Effector memory CD8-positive, alpha-beta T cell (primary cell): ENCODE results near the gene IFITM10.

ENCODE experiments used
- ATAC-seq: fragments of 150-1000 bp; cut with Tn5 transposase; replicated peaks from 2 replicates; pipeline ENCODE4 v1.10.0; 2021; ENCODE audit warnings: mild to moderate bottlenecking, moderate library complexity
- DNase-seq, 3 experiments: peaks; one replicate each; pipeline ENCODE4 v3.0.0; 2021
- H3K27ac Mint-ChIP-seq, 2 donors: one replicate each; pipeline ENCODE4 v1.8.0; 2022; ENCODE audit warnings: mild to moderate bottlenecking in 2 of 2, mixed read lengths in 2 of 2, moderate library complexity in 2 of 2
- H3K27me3 Mint-ChIP-seq, 2 donors: one replicate each; pipeline ENCODE4 v1.8.0; 2022; ENCODE audit warnings: mixed read lengths in 2 of 2
- H3K36me3 Mint-ChIP-seq: one replicate; pipeline ENCODE4 v1.8.0; 2022; ENCODE audit warnings: mild to moderate bottlenecking, moderate library complexity, mixed read lengths; ENCODE audit not compliant: insufficient read depth
- H3K4me1 Mint-ChIP-seq, 2 donors: one replicate each; pipeline ENCODE4 v1.8.0; 2022; ENCODE audit warnings: low read depth in 2 of 2, mixed read lengths in 2 of 2
- H3K4me3 Mint-ChIP-seq, 2 donors: one replicate each; pipeline ENCODE4 v1.8.0; 2022; ENCODE audit warnings: mild to moderate bottlenecking in 2 of 2, mixed read lengths in 2 of 2, moderate library complexity in 2 of 2
- H3K9me3 Mint-ChIP-seq, 2 donors: one replicate each; pipeline ENCODE4 v1.8.0; 2022; ENCODE audit warnings: mixed read lengths in 2 of 2

IFITM10 gene

DNA sequence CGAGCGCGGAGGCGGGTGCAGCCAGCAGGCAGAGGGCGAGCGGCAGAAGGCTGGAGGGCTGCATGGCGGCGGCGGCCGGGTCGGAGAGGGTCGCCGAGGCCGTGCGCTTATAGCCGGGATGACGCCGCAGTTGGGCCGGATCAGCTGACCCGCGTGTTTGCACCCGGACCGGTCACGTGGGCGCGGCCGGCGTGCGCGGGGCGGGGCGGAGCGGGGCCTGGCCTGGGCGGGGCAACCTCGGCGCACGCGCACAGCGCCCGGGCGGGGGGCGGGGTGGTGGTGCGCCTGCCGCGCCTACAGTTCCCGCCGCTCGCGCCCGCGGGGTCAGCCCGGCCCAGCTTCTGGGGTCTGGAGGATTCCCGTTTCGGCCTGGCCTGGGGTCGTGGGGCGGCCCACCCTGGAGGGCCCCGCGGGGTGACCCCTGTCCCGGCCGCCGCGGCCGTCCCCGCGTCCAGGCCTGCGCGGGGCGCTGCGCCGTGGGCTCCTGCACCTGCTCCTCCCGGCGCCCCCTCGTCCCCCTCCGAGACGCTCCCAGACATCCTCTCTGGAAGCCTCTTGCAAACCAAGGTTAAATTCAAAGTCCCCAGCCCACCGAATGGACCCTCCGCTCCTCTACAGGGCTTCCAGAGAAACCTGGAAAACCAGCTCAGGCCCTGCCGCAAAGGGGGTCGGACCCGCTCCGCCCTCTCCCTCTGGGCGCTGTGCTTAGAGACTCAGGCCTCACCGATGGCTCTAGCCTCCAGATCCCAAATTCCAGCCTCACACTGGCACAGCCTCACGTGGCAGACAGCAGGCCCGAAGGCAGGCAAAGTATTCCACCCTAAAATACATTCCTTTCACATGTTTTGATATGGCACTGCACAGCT is 13.6 kb upstream of the IFITM10 start, which contains the start of gene CTSD:
CTSD (minus strand) TSS at position 132 of the 866 bp plus-strand sequence; CDS start at position 64, 68 bp downstream.
- H3K9me3 Mint-ChIP-seq = no peaks in the 10 kb centered on the region

DNA sequence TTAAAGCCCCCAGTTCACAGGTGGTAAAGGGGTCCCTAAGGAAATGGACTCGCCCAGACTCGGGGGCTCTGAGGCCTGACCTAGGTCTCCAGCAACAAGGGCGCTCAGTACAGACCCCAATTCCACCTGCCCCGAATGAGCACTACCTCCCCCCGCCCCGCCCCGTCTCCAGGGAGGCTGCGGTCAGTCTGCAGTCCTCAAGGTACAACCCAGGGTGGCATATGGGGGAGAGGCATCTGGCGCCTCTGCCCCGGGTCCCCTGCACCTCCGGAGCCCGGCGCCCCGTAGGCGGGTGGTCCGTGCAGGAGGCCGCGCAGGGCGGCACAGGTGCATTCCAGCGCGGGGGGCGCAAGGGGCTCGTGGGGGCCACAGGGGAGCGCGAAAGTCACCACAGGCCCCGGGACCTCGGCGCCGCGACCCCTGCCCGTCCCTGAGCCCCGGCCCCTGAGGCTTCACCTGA is 13.0 kb upstream of the IFITM10 start:
- Mint-ChIP-seq H3K9me3 (no peaks in the 10 kb centered on the region), H3K27ac (peak overlapping the region in 1 of 2 donors; percentile 78), H3K36me3 (peaks cover 19% of the 10 kb centered on the region), H3K4me3 (peak overlapping the region; percentile 77 to 87), H3K27me3 (no peaks in the 10 kb centered on the region), H3K4me1 (peaks cover 23 to 37% of the 10 kb centered on the region in 2 donors)
- DNase-seq (peak in 2 of 3 experiments; percentile 10 to 25), ATAC-seq (peak; percentile 52)

More for the DNA sequence above, 13.6 kb upstream of the IFITM10 start, which contains the start of gene CTSD:
- Mint-ChIP-seq H3K4me1 (peaks cover 17 to 31% of the 10 kb centered on the region in 2 donors), H3K4me3 (peak within 1 kb of the TSS; percentile 91 to 96), H3K27ac (peak within 1 kb of the TSS; percentile 85 to 88), H3K27me3 (no peaks in the 10 kb centered on the region), H3K36me3 (peaks cover 19% of the 10 kb centered on the region)
- ATAC-seq (peak; percentile 90), DNase-seq (peak; percentile 82 to 85 (median 82))

DNA sequence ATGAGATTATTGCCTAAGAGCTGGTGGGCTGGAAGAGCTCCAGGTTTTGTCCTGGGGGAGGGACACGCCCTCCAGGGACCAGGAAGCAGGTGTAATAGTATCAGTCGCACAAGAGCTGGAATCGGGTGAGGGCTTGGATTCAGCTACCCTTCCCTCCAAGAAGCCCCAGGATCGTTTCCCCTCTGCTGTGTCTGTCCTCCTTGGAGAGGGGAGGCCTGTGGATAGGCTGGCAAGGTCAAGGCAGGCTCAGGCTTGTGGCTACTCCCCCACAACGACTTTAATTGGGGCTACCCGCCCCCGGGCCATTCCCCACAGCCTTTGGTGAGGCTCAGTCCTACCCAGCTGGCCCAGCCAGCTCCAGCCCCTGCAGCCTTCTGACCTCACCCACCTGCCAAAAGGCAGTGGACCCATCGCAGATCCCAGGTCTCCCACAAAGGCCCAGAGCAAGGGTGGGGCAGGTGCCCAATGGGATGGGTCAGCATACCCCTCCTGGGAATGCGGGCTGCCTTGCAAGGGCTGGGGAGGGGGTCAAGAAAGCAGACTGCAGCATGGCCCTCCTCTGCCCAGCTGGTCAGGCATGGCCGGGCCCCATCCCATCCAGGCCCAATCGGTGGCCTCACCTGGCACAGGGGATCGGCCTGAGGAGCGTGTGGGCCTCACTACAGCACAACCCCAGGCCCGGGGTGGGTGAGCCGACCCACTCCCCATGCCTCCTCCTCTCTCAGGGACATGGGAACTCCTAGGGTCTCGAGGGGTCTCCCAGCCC is 12.3 kb upstream of the IFITM10 start:
- Mint-ChIP-seq H3K9me3 (no peaks in the 10 kb centered on the region), H3K4me1 (peaks cover 27 to 40% of the 10 kb centered on the region in 2 donors), H3K27me3 (no peaks in the 10 kb centered on the region), H3K4me3 (peak overlapping the region; percentile 77 to 87), H3K27ac (peak overlapping the region; percentile 76 to 78), H3K36me3 (peaks cover 19% of the 10 kb centered on the region)
- ATAC-seq (no peak), DNase-seq (no peak)

DNA sequence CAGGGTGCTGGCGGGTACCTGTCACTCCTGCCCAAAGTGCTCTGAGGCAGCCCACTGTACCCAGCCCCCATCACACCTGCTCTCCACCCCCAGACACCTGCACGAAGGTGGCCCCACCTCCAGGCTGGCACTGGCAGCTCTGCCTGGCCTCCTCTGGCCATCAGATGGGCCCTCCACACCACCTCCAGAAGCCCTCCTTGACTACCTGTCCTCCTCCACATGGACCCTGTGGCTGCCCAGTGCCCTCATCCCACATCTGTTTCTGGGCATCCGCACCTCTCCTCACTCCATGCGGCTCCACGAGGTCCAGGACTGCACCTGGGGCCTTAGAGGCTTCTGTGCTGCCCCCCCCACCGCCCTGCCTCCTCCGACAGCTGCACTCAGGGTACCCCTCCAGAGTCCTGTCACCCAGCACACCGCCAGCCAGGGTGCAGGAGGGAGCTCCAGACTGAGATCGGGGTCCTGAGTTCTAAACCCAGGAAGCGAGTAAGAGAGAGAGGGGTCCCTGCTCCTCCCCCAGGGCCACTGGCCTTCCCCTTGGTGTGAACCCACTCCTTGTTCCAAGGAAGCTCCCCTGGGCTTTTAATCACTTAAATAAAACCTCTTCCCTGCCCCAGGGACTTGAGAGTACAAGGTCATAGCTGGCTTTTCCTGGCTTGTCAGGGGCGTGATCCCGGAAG is 11.6 kb upstream of the IFITM10 start:
- ATAC-seq = no peak
- H3K4me1 Mint-ChIP-seq = peaks cover 34 to 47% of the 10 kb centered on the region in 2 donors
- DNase-seq = no peak
- peaks cover 25% of the 10 kb centered on the region for H3K36me3 Mint-ChIP-seq
- H3K9me3 Mint-ChIP-seq = no peaks in the 10 kb centered on the region
- peak overlapping the region; percentile 77 to 87 for H3K4me3 Mint-ChIP-seq
- H3K27me3 Mint-ChIP-seq = no peaks in the 10 kb centered on the region
- peak overlapping the region; percentile 76 to 78 for H3K27ac Mint-ChIP-seq

DNA sequence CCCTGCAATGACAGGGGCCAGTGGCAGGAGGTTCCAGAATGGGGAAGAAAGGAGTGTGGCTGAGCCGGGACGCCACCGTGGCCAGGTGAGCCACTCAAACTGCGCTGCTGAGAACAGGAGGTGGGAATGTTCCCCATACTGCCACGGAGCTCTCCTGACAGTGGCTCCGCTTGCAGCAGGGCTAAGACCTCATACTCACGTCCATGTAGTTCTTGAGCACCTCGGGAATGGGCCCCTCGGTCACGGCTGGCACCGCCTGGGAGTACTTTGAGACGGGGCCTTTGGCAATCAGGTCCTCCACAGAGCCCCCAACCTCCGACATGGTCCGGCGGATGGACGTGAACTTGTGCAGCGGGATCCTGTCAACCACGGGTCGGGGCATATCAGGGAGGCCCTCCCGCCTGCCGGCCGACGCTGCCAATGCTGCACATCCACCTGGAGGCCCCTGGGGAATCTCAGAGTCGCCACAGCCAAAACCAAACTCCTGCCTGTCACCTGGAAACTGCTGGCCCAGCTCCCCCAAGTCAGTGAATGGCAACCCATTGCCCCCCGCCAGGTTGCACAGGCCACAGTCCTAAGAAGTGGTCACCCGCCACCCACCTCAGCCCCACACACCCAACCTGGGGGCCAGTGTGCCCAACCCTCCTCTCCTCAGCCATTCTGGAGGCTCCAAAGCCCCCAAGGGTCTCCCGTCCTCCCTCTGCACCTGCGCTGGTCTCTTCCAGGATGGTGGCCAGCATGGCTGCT is 10.9 kb upstream of the IFITM10 start:
- ATAC-seq = no peak

DNA sequence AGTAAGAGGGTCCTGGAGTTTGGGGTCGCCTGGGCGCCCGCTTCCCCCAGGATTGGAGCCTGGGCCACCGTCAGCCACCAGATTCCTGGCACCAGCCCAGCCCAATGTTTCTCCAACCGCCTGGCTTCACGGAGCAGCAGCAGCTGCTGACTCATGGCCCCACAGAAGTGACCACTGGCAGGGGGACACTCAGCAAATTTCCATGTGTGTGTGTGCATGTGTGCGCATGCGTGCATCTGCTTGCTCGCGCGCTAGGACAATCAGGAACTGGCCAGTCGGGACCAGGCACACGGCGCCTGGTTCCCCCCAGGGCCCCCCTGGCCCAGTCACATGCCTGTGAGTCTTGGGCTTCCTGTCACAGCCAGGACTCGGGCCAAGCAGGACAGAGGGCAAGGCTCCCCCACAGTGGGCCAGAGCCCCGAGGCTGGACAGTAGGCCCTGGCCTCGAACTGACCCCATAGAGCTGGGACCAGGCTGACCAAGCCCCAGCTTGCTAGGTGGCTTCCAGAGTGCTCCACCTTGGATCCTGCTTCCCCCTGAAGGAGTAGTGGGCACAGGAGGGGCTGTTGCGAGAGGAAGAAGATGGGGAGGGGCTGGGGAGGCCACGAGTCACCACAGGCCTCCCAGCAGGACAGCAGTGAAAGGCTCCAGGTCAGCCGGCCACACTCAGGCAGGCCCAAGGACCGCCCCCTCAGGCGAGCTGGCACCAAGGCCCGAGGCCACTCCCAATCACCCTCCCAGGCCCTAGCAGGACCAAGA is 10.1 kb upstream of the IFITM10 start:
- no peak for DNase-seq
- Mint-ChIP-seq H3K27me3 (no peaks in the 10 kb centered on the region), H3K9me3 (no peaks in the 10 kb centered on the region), H3K4me1 (peaks cover 43 to 61% of the 10 kb centered on the region in 2 donors), H3K4me3 (peak overlapping the region; percentile 77 to 87), H3K27ac (peak overlapping the region; percentile 15 to 95), H3K36me3 (peaks cover 31% of the 10 kb centered on the region)
- no peak for ATAC-seq

More for the DNA sequence above, 10.9 kb upstream of the IFITM10 start:
- peaks cover 31% of the 10 kb centered on the region for H3K36me3 Mint-ChIP-seq
- peak overlapping the region; percentile 76 to 78 for H3K27ac Mint-ChIP-seq
- no peaks in the 10 kb centered on the region for H3K27me3 Mint-ChIP-seq
- peak overlapping the region; percentile 77 to 87 for H3K4me3 Mint-ChIP-seq
- no peaks in the 10 kb centered on the region for H3K9me3 Mint-ChIP-seq
- no peak for DNase-seq
- H3K4me1 Mint-ChIP-seq = peaks cover 35 to 53% of the 10 kb centered on the region in 2 donors

DNA sequence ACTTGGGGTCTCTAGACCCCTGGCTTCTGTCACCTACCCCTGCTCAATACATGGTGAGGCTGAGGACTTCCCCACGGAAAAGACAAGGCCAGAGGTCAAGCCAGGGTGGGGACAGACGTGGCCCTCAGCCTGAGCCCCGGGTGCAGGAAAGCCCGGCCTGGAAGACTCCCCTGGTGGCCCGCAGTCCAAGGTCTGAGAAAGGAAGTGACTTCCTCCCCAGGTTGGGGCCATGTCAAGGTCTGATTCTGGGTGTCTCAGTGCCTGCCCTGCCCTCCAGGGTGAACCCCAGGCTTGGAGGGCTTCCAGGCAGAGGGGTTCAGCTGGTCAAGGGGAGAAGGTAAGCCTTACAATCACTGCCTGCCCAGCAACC is 9.4 kb upstream of the IFITM10 start:
- peak overlapping the region in 1 of 2 donors; percentile 95 for H3K27ac Mint-ChIP-seq
- H3K4me1 Mint-ChIP-seq = peaks cover 46 to 62% of the 10 kb centered on the region in 2 donors
- H3K27me3 Mint-ChIP-seq = no peaks in the 10 kb centered on the region
- no peaks in the 10 kb centered on the region for H3K9me3 Mint-ChIP-seq
- DNase-seq = no peak
- peak overlapping the region; percentile 55 to 87 for H3K4me3 Mint-ChIP-seq
- no peak for ATAC-seq
- H3K36me3 Mint-ChIP-seq = peaks cover 31% of the 10 kb centered on the region

DNA sequence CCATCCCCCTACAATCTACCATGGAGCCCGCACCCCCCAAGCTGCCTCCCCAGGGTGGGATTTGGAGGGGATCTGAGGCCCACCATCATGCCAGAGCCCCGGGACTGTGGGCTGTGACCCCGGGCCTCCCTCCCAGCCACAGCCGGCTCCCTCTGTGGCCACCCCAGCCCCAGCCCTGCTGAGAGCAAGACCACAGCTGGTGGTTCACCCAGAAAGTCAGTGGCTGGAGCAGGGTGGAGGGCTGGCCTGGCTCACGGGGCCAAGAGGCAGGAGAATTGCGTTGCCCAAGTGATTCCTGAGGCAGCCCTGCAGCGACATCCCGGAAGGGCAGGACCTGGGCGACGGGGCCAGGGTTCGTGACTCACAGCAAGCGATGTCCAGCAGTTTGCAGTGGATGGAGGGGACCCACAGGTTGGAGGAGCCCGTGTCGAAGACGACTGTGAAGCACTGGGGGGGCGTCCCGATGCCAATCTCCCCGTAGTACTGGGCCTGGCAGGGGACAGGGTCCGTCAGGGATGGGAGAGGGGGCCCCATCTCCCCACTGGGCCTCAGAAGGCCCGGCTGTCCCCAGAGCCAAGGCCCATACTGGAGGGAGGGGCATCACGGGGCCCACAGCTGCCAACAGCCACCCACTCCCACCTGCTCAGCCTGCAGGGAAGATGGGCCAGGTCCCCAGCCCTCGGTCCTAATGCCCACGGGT is 8.9 kb upstream of the IFITM10 start:
- peak overlapping the region; percentile 94 to 95 for H3K27ac Mint-ChIP-seq
- H3K4me3 Mint-ChIP-seq = peak overlapping the region; percentile 81 to 87
- H3K9me3 Mint-ChIP-seq = no peaks in the 10 kb centered on the region
- peaks cover 30% of the 10 kb centered on the region for H3K36me3 Mint-ChIP-seq
- peaks cover 51 to 62% of the 10 kb centered on the region in 2 donors for H3K4me1 Mint-ChIP-seq
- ATAC-seq (no peak), DNase-seq (no peak)
- no peaks in the 10 kb centered on the region for H3K27me3 Mint-ChIP-seq

DNA sequence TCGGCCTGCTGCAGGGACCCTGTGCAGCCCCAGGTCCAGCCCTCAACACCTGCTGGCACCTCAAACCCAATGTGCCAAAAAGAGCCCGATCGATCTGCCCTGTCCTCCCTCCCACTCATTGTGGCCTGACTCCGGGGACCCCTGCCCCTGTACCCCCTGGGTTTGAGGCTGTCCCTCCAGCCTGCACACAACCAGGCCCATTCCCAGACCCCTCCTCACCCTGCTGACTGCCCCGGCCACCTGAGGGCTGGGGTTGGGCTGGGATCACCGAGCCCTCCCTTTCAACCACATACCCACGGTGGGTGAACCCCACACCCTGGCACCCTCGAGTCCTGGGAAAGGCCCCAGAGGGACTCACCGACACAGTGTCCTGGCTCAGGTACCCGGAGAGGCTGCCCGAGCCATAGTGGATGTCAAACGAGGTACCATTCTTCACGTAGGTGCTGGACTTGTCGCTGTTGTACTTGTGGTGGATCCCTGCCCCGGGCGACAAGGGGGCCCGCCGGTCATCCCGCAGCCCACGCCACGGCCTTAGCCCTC is 8.3 kb upstream of the IFITM10 start:
- Mint-ChIP-seq H3K4me1 (peaks cover 51 to 60% of the 10 kb centered on the region in 2 donors), H3K9me3 (no peaks in the 10 kb centered on the region), H3K36me3 (peaks cover 29% of the 10 kb centered on the region), H3K27me3 (no peaks in the 10 kb centered on the region), H3K27ac (peak overlapping the region; percentile 94 to 95), H3K4me3 (peak overlapping the region; percentile 81 to 87)
- DNase-seq (no peak), ATAC-seq (no peak)

DNA sequence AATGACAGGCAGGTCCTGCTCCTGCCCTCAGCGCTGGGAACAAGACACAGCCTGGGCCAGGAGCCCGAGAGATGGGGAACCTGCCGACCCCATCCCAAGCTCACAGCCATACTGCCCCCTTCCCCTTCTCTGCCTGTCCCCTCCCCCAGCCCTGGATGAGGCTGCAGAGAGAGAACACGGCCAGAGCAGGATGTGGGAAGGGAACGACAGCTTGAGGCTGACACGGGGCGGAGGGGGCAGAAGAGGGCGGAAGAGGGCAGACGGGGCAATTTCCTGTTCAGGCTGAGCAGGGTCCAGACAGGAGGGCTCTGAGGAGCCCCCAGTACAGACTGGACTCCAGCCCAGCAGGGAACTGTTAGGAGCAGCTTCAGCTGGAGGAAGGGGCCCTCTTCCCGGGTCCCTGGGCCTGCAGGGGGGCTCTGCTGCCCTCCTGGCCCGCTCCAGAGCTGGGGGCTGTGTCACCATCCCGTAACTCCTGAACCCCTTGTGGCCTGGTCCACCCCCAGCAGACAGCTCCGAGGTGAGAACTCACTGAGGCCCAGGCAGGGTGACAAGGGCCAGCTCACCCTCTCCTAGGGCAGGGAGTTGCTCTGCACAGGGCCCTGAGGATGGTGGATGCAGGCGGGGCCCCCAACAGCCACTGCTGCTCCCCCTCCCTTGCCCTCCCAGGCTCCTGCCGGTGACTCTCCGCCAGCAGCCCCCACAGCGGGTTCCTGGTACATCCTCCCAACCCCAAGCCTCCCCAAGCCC is 7.6 kb upstream of the IFITM10 start:
- Mint-ChIP-seq H3K9me3 (no peaks in the 10 kb centered on the region), H3K27me3 (no peaks in the 10 kb centered on the region), H3K27ac (peak overlapping the region; percentile 94 to 95), H3K36me3 (peaks cover 29% of the 10 kb centered on the region), H3K4me1 (peaks cover 51 to 61% of the 10 kb centered on the region in 2 donors), H3K4me3 (peak overlapping the region; percentile 81 to 87)
- DNase-seq = peak; percentile 43 to 58 (median 54)
- ATAC-seq = peak; percentile 85
